B cell (primary cell): ENCODE results near the gene TSC22D2. TPM values are rescaled to one million over a fixed set of nuclear protein-coding genes. Genes with fewer than 3 reads are reported as not detected.

ENCODE experiments used
- ATAC-seq: fragments of 200-7000 bp; cut with Tn5 transposase; one replicate; pipeline ENCODE4 v1.10.0; 2021; ENCODE audit warnings: low read depth, mild to moderate bottlenecking, moderate number of reproducible peaks, moderate library complexity
- CTCF ChIA-PET: fragments of 350-600 bp; sonication (Branson Sonifier 250); formaldehyde crosslinking; loops from one replicate; lab custom pipeline; 2021; ENCODE audit warnings: antibody characterized with exemption, inconsistent platforms; lab: Charles Lee
- POLR2A ChIA-PET: fragments of 350-600 bp; sonication (Branson Sonifier 250); formaldehyde crosslinking; loops from one replicate; lab custom pipeline; 2021; ENCODE audit warnings: antibody characterized with exemption; lab: Charles Lee
- DNase-seq: peaks from one replicate; pipeline ENCODE4 v3.0.0; 2013
- H2AFZ ChIP-seq: 2 replicates; pipeline ENCODE4 v1.6.1; 2012; ENCODE audit warnings: mild to moderate bottlenecking, low read depth, low read length; ENCODE audit not compliant: insufficient read depth, poor library complexity, severe bottlenecking
- H3K27ac ChIP-seq, 2 donors: 1 replicate in 1 of 2; 2 replicates in 1 of 2; pipeline ENCODE4 v1.5.1; 2012 to 2013; ENCODE audit warnings: low read length in 2 of 2, mild to moderate bottlenecking in 2 of 2, moderate library complexity in 1 of 2
- H3K27me3 ChIP-seq, 4 experiments: fragments of 200-600 bp in 1 of 4; sonication (generic) in 1 of 4; replicated peaks in 1 of 4; 1 replicate in 2 of 4; 2 replicates in 2 of 4; pipeline versions ENCODE4 v1.6.1 to v1.7.0; 2013 to 2016; ENCODE audit warnings: low read length in 3 of 4, mild to moderate bottlenecking in 2 of 4, mixed read lengths in 1 of 4, moderate library complexity in 1 of 4; ENCODE audit not compliant: insufficient read depth in 4 of 4, control insufficient read depth in 3 of 4; ENCODE audit errors: control extremely low read depth in 1 of 4
- H3K36me3 ChIP-seq, 2 experiments: replicated peaks in 1 of 2; 1 replicate in 1 of 2; 2 replicates in 1 of 2; pipeline versions ENCODE4 v1.6.1 to v1.7.1; 2013; ENCODE audit warnings: low read length in 1 of 2; ENCODE audit not compliant: insufficient read depth in 2 of 2, control insufficient read depth in 1 of 2; ENCODE audit errors: control extremely low read depth in 1 of 2, extremely low read depth in 1 of 2
- H3K4me1 ChIP-seq, 2 donors: fragments of 200-600 bp in 1 of 2; sonication (generic) in 1 of 2; 1 replicate in 1 of 2; 2 replicates in 1 of 2; pipeline versions ENCODE4 v1.5.1 to v1.6.1; 2013 to 2017; ENCODE audit warnings: low read length in 2 of 2; ENCODE audit not compliant: control insufficient read depth in 2 of 2, insufficient read depth in 2 of 2
- H3K4me2 ChIP-seq: replicated peaks from 2 replicates; pipeline ENCODE3; 2012; ENCODE audit warnings: mild to moderate bottlenecking, low read depth, low read length; ENCODE audit not compliant: poor library complexity, severe bottlenecking
- H3K4me3 ChIP-seq, 5 experiments: fragments of 200-600 bp in 1 of 5; sonication (generic) in 1 of 5; 1 replicate in 3 of 5; 2 replicates in 2 of 5; pipeline versions ENCODE4 v1.5.1 to v1.7.0; 2011 to 2016; ENCODE audit warnings: low read length in 4 of 5, mild to moderate bottlenecking in 4 of 5, low read depth in 2 of 5, control low read depth in 1 of 5, moderate library complexity in 1 of 5; ENCODE audit not compliant: insufficient read depth in 1 of 5; ENCODE audit errors: control extremely low read depth in 1 of 5, extremely low read depth in 1 of 5
- H3K79me2 ChIP-seq: fragments of 200-600 bp; sonication (generic); one replicate; pipeline ENCODE4 v1.6.0; 2016; ENCODE audit warnings: low read length; ENCODE audit not compliant: control insufficient read depth, insufficient read depth
- H3K9ac ChIP-seq: fragments of 200-600 bp; sonication (generic); 2 replicates; pipeline ENCODE4 v1.6.1; 2017; ENCODE audit warnings: mild to moderate bottlenecking, low read length, moderate library complexity
- H3K9me3 ChIP-seq, 3 donors: one replicate each; pipeline versions ENCODE4 v1.6.1 to v1.7.1; 2013; ENCODE audit warnings: low read length in 2 of 3; ENCODE audit not compliant: control insufficient read depth in 2 of 3, insufficient read depth in 1 of 3; ENCODE audit errors: control extremely low read depth in 1 of 3
- H4K20me1 ChIP-seq: 2 replicates; pipeline ENCODE4 v1.6.0; 2012; ENCODE audit warnings: mild to moderate bottlenecking, low read length; ENCODE audit not compliant: insufficient read depth, control insufficient read depth, poor library complexity, severe bottlenecking
- H3K27ac Mint-ChIP-seq: one replicate; pipeline ENCODE4 v1.8.0; 2021; ENCODE audit warnings: mixed read lengths
- H3K27me3 Mint-ChIP-seq: one replicate; pipeline ENCODE4 v1.8.0; 2021; ENCODE audit warnings: mixed read lengths
- H3K4me1 Mint-ChIP-seq: one replicate; pipeline ENCODE4 v1.8.0; 2021; ENCODE audit warnings: mixed read lengths
- H3K4me3 Mint-ChIP-seq: one replicate; pipeline ENCODE4 v1.8.0; 2021; ENCODE audit warnings: mixed read lengths
- H3K9me3 Mint-ChIP-seq: one replicate; pipeline ENCODE4 v1.8.0; 2022; ENCODE audit warnings: mixed read lengths; ENCODE audit not compliant: insufficient read depth
- CTCF ChIP-seq: fragments of 200-600 bp; IDR thresholded peaks from one replicate; pipeline ENCODE4 v1.8.0; 2022; ENCODE audit warnings: antibody characterized with exemption, mild to moderate bottlenecking
- EZH2 ChIP-seq: IDR thresholded peaks from 2 replicates; pipeline ENCODE4 v1.6.1; 2012; ENCODE audit warnings: borderline replicate concordance, low read depth, mild to moderate bottlenecking, moderate library complexity, low read length; ENCODE audit not compliant: insufficient read depth, poor library complexity, severe bottlenecking
- WGBS: methylation state at CpG from one replicate; pipeline ENCODE4 v1.1.5; 2013; ENCODE audit warnings: missing lambda C conversion rate; ENCODE audit not compliant: insufficient coverage; 5-methylcytosine and 5-hydroxymethylcytosine counted together
- intact Hi-C: fragments of 100-400 bp; cut with micrococcal nuclease; formaldehyde crosslinking; loops from one replicate; pipeline ENCODE4 v1.10.0; 2022
- polyA plus RNA-seq: library from polyadenylated mRNA; depleted of rRNA; stranded (reverse); fragments of >200 nt; gene quantifications from 2 replicates; pipeline ENCODE4 v1.2.3, GENCODE V29; 2012
- total RNA-seq, 2 donors: library from RNA; stranded (reverse); fragments of 120-200 nt in 1 of 2; gene quantifications; 1 replicate in 1 of 2; 2 replicates in 1 of 2; pipeline versions ENCODE4 v1.2.3 to v1.2.4, GENCODE V29; 2013 to 2022

The TSC22D2 gene
- total and polyA plus RNA-seq, 2 donors (not counting 1 experiment from before 2014, with no cell fraction given): 17.2 to 45.9 TPM

- Histone ChIP-seq H3K4me3 (no peak overlapping the region), H3K36me3 (peaks cover 0 to 5% of the 10 kb centered on the region in 2 experiments), H3K27me3 (no peaks in the 10 kb centered on the region), H3K4me1 (no peaks in the 10 kb centered on the region), H3K79me2 (peaks cover 21% of the 10 kb centered on the region), H3K9ac (no peak overlapping the region), H3K4me2 (no peak overlapping the region), H3K27ac (no peak overlapping the region), H4K20me1 (peaks cover 47% of the 10 kb centered on the region), H3K9me3 (no peaks in the 10 kb centered on the region), H2AFZ (no peak overlapping the region)
- intact Hi-C loops: loop anchor here (5.0 kb wide), 1 partner anchor 39 kb away; no protein-coding TSS in a partner anchor
- POLR2A ChIA-PET: no interaction called here
- peaks cover 20% of the 10 kb centered on the region for H3K4me1 Mint-ChIP-seq
- H3K9me3 Mint-ChIP-seq: no peaks in the 10 kb centered on the region
- H3K4me3 Mint-ChIP-seq: no peak overlapping the region
- CTCF ChIA-PET: interaction anchor here (1.3 kb wide), 1 partner anchor 43 kb away, joined by 3 read pairs; no protein-coding TSS in a partner anchor
- no peak overlapping the region for H3K27ac Mint-ChIP-seq
- no peaks in the 10 kb centered on the region for H3K27me3 Mint-ChIP-seq
- no CpG with 5 or more reads among the region's 1 CpG for WGBS
- ATAC-seq (no peak), DNase-seq (no peak)
- TF ChIP-seq EZH2: no peak
- TF ChIP-seq CTCF: no peak
Measured at GRCh38 chr3:150451329-150452048, 43.4 kb downstream of the TSC22D2 start.

- Histone ChIP-seq H3K9me3 (no peaks in the 10 kb centered on the region), H4K20me1 (peaks cover 38% of the 10 kb centered on the region), H3K27me3 (no peaks in the 10 kb centered on the region), H3K27ac (no peak overlapping the region), H3K9ac (no peak overlapping the region), H3K4me1 (no peaks in the 10 kb centered on the region), H3K79me2 (peaks cover 8% of the 10 kb centered on the region), H3K36me3 (peaks cover 5 to 10% of the 10 kb centered on the region in 2 experiments), H3K4me3 (no peak overlapping the region), H3K4me2 (no peak overlapping the region), H2AFZ (no peak overlapping the region)
- ChIA-PET POLR2A (no interaction called here), CTCF (no interaction called here)
- TF ChIP-seq CTCF (no peak), EZH2 (no peak)
- H3K4me3 Mint-ChIP-seq: no peak overlapping the region
- no peak for DNase-seq
- no peaks in the 10 kb centered on the region for H3K9me3 Mint-ChIP-seq
- H3K27me3 Mint-ChIP-seq: no peaks in the 10 kb centered on the region
- no peak for ATAC-seq
- H3K4me1 Mint-ChIP-seq: peaks cover 10% of the 10 kb centered on the region
- H3K27ac Mint-ChIP-seq: no peak overlapping the region
- no CpG with 5 or more reads among the region's 4 CpGs for WGBS
- intact Hi-C loops: loop anchor here (5.0 kb wide), 1 partner anchor 41 kb away; no protein-coding TSS in a partner anchor
Measured at GRCh38 chr3:150453353-150453752, 45.3 kb downstream of the TSC22D2 start.
